Fibroblast of peridontal ligament (primary cell): Measurements from ENCODE around the gene PGBD2.
"Not testable (repeated sequence)": the region's sequence is repeated elsewhere in the genome, so short reads cannot be mapped to it uniquely, and the experiment has no call there.

ENCODE experiments used
- DNase-seq: peaks from one replicate; pipeline ENCODE4 v3.0.0-alpha.2; 2010; ENCODE audit errors: extremely low read depth

Gene PGBD2

GRCh38 chr1:248925859-248926258, 19.8 kb downstream of the PGBD2 start:
- DNase-seq, result not testable (repeated sequence)

GRCh38 chr1:248926401-248927182, 20.6 kb downstream of the PGBD2 start:
- peak; percentile 60 for DNase-seq

- DNase-seq, result not testable (repeated sequence)
Observed at GRCh38 chr1:248927283-248927682, 21.2 kb downstream of the PGBD2 start.

- not testable (repeated sequence) for DNase-seq
Observed at GRCh38 chr1:248928122-248928521, 22.1 kb downstream of the PGBD2 start.

GRCh38 chr1:248930037-248930436, 24.0 kb downstream of the PGBD2 start:
- DNase-seq, result not testable (repeated sequence)

GRCh38 chr1:248938173-248938809, 32.3 kb downstream of the PGBD2 start:
- DNase-seq, result not testable (repeated sequence)

GRCh38 chr1:248944134-248944999, 38.3 kb downstream of the PGBD2 start:
- not testable (repeated sequence) for DNase-seq

- not testable (repeated sequence) for DNase-seq
Observed at GRCh38 chr1:248945000-248945423, 39.0 kb downstream of the PGBD2 start.

- not testable (repeated sequence) for DNase-seq
Observed at GRCh38 chr1:248945453-248945852, 39.4 kb downstream of the PGBD2 start.

- DNase-seq, result not testable (repeated sequence)
Observed at GRCh38 chr1:248945856-248946416, 39.9 kb downstream of the PGBD2 start.
